Right lobe of liver (tissue), 4 donors: ENCODE results near the gene MAST2.

Source experiments
- POLR2A ChIP-seq: fragments of 450-650 bp; IDR thresholded peaks from one replicate; pipeline ENCODE4 v1.6.1; 2017; ENCODE audit warnings: antibody characterized with exemption, mild to moderate bottlenecking
- TF ChIP-seq, protein P1 (sequence below), 4 donors: fragments of 200-600 bp in 3 of 4; fragments of 450-650 bp in 1 of 4; IDR thresholded peaks; one replicate each; pipeline versions ENCODE4 v1.5.1 to v1.8.0; 2016 to 2022; ENCODE audit warnings: antibody characterized with exemption in 4 of 4, mild to moderate bottlenecking in 2 of 4
- donor health status: DM: no; HTN: no; CAD: no.
- donor health status: DM: no; HTN: no; CAD: no.
- donor health status: DM: no; HTN: yes; CAD: no.

DNA sequence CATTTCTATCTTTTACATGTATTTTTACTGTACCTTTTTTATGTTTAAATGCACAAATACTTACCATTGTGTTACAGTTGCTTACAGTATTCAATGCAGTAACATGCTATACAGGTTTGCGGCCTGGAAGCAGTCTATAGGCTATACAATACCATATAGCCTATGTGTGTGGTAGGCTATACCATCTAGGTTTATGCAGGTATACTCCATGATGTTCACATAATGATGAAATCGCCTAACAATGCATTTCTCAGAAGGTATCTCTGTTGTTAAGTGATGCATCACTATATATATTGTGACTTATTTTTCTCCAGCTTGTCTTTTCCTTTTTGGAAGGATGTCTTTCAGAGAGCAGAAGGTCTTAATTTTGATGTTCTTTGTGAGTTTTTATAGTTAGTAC lies 103.5 kb downstream of the MAST2 start:
- TF ChIP-seq, protein P1, sequence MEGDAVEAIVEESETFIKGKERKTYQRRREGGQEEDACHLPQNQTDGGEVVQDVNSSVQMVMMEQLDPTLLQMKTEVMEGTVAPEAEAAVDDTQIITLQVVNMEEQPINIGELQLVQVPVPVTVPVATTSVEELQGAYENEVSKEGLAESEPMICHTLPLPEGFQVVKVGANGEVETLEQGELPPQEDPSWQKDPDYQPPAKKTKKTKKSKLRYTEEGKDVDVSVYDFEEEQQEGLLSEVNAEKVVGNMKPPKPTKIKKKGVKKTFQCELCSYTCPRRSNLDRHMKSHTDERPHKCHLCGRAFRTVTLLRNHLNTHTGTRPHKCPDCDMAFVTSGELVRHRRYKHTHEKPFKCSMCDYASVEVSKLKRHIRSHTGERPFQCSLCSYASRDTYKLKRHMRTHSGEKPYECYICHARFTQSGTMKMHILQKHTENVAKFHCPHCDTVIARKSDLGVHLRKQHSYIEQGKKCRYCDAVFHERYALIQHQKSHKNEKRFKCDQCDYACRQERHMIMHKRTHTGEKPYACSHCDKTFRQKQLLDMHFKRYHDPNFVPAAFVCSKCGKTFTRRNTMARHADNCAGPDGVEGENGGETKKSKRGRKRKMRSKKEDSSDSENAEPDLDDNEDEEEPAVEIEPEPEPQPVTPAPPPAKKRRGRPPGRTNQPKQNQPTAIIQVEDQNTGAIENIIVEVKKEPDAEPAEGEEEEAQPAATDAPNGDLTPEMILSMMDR (IDR thresholded peaks at IDR 0.05) = no peak
- no peak for TF ChIP-seq POLR2A
